Measurements from ENCODE around the gene DCUN1D3.

The DCUN1D3 gene

GRCh38 chr16:20886320-20886719, 13.8 kb downstream of the DCUN1D3 start:
- in situ Hi-C loops (cut with HindIII; ENCODE audit: low pct_ligation_motif_present, low sequenced_read_pairs): no loop called here
- Histone ChIP-seq H3K4me3 (ENCODE audit: low read depth, low read length) (no peak overlapping the region), H3K36me3 (replicated peaks) (peaks cover 5% of the 10 kb centered on the region), H3K27ac (no peak overlapping the region), H3K27me3 (replicated peaks) (no peaks in the 10 kb centered on the region)
- DNase-seq: no peak
- TF ChIP-seq CTCF (IDR thresholded peaks at IDR 0.05; ENCODE audit: low read depth, low read length, missing control alignments): no peak

GRCh38 chr16:20884240-20884556, 16.0 kb downstream of the DCUN1D3 start:
- no peak for TF ChIP-seq CTCF (IDR thresholded peaks at IDR 0.05; ENCODE audit: low read depth, low read length, missing control alignments)
- in situ Hi-C loops (cut with HindIII; ENCODE audit: low pct_ligation_motif_present, low sequenced_read_pairs): no loop called here
- Histone ChIP-seq H3K36me3 (replicated peaks) (peaks cover 5% of the 10 kb centered on the region), H3K27ac (no peak overlapping the region), H3K27me3 (replicated peaks) (no peaks in the 10 kb centered on the region), H3K4me3 (ENCODE audit: low read depth, low read length) (no peak overlapping the region)
- DNase-seq: peak; percentile 29

DNA sequence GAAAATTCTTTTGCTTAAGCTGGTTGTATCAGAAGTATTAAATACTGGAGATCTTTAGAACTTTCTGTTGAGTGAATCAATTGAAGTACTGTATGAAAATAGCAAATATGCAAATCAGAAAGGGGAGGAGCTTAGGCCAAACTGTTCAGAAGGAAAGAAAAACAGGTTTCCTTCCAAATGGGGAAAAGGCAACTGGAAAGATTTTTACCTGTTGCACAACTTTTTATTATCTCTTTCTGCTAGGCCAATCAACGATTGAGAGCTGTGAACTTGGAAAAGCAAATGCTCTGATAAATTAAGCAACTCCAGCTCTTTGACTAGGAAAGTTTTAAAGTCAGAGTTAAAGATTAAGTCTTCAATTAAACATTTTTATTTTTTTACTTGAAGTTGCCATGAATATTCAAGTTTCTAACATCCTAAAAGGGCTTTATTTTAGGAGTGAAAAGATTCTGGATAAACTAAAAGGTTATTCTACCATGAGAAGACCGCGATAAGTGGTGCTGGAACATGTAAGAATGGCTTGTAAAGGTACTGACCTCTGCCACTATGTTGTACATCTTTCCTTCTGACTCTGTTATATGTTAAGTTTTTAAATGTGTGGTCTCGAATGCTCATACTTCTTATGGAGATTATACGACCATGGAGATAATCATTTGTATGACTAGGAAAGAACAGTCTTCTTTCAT, 16.5 kb downstream of the DCUN1D3 start:
- no peak overlapping the region for H3K27ac ChIP-seq
- in situ Hi-C loops (cut with HindIII; ENCODE audit: low pct_ligation_motif_present, low sequenced_read_pairs): no loop called here
- DNase-seq: no peak
- TF ChIP-seq CTCF (IDR thresholded peaks at IDR 0.05; ENCODE audit: low read depth, low read length, missing control alignments): no peak
- no peak overlapping the region for H3K4me3 ChIP-seq (ENCODE audit: low read depth, low read length)
- H3K36me3 ChIP-seq (replicated peaks): peaks cover 5% of the 10 kb centered on the region
- H3K27me3 ChIP-seq (replicated peaks): no peaks in the 10 kb centered on the region

- Histone ChIP-seq H3K27ac (no peak overlapping the region), H3K36me3 (replicated peaks) (peaks cover 2% of the 10 kb centered on the region), H3K27me3 (replicated peaks) (no peaks in the 10 kb centered on the region), H3K4me3 (ENCODE audit: low read depth, low read length) (no peak overlapping the region)
- no peak for TF ChIP-seq CTCF (IDR thresholded peaks at IDR 0.05; ENCODE audit: low read depth, low read length, missing control alignments)
- no peak for DNase-seq
- in situ Hi-C loops (cut with HindIII; ENCODE audit: low pct_ligation_motif_present, low sequenced_read_pairs): no loop called here
Observed at GRCh38 chr16:20881503-20881878, 18.7 kb downstream of the DCUN1D3 start.

DNA sequence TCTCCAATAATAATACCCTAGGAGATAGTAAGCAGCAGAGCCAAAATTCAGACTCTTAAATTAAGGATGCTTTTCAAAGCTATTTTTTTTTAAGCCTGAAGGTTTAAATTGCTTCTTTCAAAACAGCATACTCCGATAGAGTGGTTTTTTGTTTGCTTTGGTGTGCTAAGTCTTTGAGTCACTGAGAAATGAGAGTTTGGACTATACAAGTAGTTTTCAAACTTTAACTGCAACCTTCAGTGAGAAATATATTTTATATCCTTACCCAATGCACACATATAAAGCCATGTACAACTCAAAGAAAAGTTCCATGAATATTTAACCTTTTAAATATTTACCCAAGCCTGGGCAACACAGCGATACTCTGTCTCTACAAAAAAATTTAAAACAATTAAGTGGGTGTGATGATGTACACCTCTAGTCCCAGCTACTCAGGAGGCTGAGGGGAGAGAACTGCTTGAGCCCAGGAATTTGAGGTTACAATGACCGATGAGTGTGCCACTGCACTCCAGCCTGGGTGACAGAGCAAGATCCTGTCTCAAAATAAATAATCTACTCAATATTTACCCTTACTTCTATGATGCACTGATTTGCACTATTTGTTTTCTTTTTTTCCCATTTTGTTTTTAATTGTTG, 19.2 kb downstream of the DCUN1D3 start:
- Histone ChIP-seq H3K27ac (no peak overlapping the region), H3K4me3 (ENCODE audit: low read depth, low read length) (no peak overlapping the region), H3K27me3 (replicated peaks) (no peaks in the 10 kb centered on the region), H3K36me3 (replicated peaks) (peaks cover 2% of the 10 kb centered on the region)
- no peak for TF ChIP-seq CTCF (IDR thresholded peaks at IDR 0.05; ENCODE audit: low read depth, low read length, missing control alignments)
- no peak for DNase-seq
- in situ Hi-C loops (cut with HindIII; ENCODE audit: low pct_ligation_motif_present, low sequenced_read_pairs): no loop called here
